GM19239 (cell line): ENCODE measurements around the gene FGD3.
"Not testable (repeated sequence)": the region's sequence is repeated elsewhere in the genome, so short reads cannot be mapped to it uniquely, and the experiment has no call there.

Experiments used
- DNase-seq: peaks from one replicate; pipeline ENCODE4 v3.0.0; 2011; ENCODE audit warnings: low spot score; ENCODE audit not compliant: insufficient read length
- FAIRE-seq: peaks from 2 replicates; lab custom pipeline; 2011; peaks lifted over from hg19 to GRCh38; lab: Jason Lieb, UNC

Gene FGD3

DNA sequence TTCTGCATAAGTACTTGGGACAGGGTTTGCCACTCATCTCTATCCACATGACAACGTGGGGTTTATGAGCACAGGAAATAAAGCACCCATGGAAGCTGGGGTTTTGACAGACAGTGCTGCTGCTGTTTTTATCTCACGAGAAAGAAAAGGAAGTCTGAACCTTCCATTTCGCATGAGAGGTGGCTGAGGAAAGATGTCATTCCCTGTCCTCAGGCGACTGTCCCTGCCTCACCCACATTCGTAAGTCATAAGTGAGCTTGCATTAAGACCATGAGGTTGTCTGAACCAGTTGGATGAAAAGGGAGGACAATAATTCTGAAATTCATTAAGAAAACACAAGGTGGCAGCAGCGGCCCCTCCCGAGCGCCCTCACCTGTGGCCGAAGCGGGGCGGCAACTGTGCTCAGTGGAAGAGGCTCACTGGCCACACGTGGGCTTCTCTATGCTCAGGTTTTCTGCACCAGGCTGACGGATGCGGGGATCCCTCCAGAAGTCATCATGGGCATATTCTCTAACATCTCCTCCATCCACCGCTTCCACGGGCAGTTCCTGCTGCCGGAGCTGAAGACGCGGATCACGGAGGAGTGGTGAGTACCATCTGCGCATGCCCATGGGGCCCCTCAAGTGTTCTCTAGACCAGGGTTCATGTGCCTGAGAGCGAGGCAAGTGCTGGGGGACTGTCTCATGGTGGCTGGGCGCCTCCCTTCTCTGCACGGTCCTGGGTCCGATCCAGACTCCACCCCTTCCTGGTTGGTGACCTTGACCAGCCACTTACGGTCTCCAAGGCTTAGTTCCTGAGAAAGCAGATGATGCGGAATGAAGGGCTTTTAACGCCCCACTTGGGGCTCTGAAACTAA lies 56.5 kb downstream of the FGD3 start:
- peak; percentile 58 for DNase-seq
- FAIRE-seq, result peak; percentile 88

DNA sequence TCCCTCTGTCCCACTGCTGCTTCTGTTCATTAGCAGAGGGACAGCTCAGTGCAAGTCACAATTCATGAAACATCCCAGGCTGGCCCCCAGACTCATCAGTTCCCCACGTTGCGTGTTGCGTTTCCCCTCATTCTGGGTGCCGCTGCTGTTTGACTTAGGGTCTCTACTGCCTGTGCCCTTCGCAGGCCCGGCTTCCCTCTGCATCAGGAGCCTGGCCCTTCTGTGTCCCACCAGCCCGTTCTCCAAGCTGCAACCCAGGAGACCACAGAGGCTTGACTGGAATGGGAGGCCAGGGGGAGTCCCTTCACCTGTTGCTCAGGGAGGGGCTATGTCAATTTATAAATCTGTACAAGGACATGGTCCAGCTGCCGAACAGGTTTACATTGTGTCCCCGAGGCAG lies 57.2 kb downstream of the FGD3 start:
- DNase-seq, result no peak
- no peak for FAIRE-seq

DNA sequence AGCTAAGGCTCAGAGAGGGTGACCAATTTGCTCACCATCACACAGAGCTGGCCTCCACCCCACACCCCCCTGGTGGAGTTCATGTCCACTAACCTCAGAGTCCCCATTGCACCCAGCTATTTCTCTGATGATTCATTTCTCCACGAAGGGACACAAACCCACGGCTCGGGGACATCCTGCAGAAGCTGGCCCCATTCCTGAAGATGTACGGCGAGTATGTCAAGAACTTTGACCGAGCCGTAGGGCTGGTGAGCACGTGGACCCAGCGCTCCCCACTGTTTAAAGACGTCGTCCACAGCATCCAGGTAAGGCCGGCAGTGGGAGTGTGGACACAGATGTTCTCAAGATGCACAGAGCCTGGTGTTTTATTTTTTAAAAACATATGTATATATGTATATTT lies 58.6 kb downstream of the FGD3 start:
- no peak for FAIRE-seq
- DNase-seq, result no peak

DNA sequence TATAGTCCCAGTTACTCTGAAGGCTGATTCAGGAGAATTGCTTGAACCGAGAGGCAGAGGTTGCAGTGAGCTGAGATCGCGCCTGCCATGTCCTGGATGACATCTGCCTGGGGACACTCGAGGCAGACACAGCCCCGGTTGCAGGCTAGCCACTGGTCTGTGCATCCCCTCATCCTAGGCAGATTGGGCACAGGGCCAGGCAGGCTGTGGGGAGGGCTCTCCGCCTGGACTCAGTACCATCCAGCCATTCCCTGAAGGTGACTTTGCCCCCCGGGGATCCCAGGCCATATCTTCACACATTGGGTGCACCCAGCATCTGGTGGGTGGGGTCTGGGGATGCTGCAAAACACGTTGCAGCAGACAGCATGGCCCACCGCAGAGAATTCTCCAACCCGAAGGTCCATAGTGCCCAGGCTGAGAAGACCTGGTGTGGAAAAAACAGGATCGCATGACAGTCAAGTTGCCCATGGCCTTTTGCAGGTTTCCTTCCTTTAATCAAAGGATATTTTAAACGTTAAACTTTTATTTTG lies 60.3 kb downstream of the FGD3 start:
- DNase-seq (no peak), FAIRE-seq (no peak)

DNA sequence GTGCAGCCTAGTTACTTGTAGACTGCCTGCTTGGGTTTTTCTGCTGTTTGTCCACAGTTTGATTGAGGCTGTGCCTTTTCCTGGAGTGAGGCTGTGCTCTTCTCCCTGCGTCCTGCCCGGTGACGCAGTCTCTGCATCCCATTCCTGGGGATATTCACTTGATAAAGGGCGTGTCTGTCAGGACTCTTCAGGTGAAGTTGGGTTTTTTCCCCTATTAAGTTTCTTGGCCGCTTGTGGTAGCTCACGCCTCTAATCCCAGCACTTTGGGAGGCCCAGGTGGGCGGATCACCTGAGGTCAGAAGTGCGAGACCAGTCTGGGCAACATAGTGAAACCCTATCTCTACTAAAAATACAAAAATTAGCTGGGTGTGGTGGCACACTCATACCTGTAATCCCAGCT lies 61.1 kb downstream of the FGD3 start:
- FAIRE-seq (no peak), DNase-seq (no peak)

DNA sequence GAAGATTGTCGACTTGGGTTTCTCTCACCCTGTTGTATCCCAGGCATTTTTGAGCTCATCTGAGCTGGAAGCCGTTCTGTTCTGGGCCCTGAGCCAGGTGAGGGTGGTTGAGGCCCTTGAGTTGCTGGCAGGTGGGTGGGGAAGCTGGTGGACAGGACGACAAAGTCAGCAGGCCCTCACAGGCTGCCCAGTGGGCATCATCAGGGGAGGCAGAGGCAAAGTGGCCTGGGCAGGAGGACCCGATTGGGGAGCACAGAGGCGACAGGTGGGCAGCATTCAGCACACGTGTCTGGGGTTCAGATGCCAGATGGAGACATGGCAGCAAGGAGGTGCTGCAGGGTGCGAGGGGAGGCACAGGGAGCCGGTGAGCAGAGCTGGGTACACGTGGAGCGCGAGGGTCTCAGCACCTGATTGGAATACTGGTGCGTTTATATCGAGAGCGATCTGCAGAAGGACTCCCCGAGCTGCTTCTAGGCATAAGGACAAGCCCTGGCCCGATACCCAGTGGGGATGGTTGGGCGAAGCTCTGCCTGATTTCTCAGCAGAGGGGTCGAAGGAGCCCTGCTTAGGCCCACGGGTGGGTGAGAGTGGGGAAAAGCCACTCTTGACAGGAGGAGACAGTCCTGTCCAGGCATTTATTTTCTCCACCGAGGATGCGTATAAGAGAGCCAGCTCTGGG lies 62.2 kb downstream of the FGD3 start:
- no peak for FAIRE-seq

DNA sequence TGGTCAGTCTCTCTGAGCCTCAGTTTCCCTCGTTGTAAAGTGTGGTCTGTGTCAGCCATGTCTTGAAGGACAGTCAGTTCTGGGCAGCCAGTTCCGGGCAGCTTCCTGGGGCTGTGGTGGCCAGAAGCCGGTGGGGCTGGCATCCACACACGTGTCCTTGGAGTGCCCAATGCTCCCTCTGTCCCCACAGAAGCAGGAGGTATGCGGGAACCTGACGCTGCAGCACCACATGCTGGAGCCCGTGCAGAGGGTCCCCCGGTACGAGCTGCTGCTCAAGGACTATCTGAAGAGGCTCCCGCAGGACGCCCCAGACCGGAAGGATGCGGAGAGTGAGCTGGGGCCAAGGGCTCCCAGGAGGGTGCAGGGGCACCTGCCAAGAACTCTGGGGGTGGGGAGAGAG lies 62.7 kb downstream of the FGD3 start:
- no peak for FAIRE-seq
- DNase-seq, result no peak

More for the DNA sequence above, 62.2 kb downstream of the FGD3 start:
- DNase-seq, result no peak

- DNase-seq (no peak), FAIRE-seq (no peak)
Observed at GRCh38 chr9:93010704-93011103, 63.4 kb downstream of the FGD3 start.

- FAIRE-seq (no peak), DNase-seq (no peak)
Observed at GRCh38 chr9:93011114-93011513, 63.8 kb downstream of the FGD3 start.

DNA sequence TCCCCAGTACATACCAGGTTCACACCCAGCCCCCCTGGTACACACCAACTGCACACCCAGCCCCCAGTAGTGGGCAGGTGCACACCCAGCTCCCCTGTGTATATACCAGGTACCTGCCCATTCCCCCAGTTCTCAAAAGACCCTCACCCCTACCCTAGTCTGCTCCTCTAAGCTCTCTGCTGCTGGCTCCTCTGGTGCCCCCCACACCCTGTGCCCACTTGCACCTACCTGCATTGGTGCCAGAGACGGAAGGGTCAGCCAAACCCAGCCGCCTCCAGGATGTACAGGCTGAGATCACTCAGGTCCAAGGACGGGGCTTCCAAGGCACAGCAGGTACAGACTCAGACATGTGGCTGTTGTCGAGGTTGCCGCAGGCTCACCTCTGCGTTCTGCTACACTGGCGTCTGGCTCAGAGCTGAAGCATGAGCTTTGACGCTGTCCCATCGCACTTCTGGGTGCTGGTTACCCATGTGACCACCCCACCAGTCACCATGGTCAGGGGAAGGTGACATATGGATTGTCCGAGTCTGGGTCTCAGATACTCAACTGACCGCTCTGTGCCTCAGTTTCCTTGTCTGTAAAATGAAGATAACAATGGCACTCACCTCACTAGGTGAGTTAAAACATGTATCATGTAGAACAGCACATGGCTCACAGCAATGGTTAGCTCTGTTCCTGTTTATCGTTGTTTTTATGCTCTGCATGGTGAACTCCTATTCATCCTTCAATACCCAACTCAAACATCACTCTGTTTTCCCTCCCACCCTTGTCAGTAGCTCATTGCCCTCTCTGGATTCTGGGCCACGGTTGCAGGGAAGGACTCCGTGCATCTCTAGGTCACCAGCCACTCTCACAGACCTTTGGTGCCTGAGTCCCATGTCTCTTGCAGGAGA lies 65.9 kb downstream of the FGD3 start:
- DNase-seq (no peak), FAIRE-seq (no peak)

DNA sequence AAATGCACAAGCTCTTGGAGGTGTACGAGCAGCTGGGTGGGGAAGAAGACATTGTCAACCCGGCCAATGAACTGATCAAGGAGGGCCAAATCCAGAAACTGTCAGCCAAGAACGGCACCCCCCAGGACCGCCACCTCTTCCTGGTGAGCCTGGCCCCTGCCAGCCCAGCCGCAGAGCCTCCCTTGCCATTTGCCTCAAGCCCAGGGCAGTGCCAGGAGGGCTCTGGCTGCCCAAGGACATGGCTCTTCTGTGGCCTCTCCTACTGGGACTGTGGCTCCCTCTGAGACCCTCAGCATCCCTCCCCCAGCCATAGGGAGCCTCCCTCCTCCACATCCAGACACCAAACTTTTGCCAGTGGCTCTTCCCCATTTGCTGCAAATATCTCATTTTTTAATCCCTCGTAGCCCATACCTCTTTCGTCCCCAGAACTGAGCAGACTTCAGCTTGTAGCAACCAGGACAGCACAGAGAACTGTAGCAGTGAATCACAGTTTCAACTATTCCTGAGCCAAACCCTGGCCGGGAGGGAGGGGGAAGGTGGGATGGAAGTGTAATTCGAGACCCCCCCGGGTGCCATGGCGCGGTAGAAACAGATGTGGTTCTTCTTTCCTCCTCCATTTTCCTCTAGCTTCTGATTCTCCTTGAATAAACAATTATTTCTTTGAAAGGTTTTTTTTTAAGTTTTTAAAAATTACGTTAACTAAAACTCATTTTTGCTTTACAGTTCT lies 66.7 kb downstream of the FGD3 start:
- DNase-seq (no peak), FAIRE-seq (no peak)

DNA sequence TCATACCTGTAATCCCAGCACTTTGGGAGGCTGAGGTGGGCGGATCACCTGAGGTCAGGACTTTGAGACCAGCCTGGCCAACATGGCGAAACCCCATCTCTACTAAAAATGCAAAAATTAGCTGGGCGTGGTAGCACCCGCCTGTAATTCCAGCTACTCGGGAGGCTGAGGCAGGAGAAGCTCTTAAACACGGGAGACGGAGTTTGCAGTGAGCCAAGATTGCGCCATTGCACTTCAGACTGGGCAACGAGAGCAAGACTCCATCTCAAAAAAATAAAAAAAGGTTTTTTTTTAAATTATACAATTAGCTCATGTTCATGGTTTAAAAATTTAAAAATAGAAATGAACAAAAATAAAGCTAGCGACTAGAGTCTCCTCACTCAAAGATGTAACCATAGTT lies 67.9 kb downstream of the FGD3 start:
- not testable (repeated sequence) for FAIRE-seq, DNase-seq

- no peak for DNase-seq
- no peak for FAIRE-seq
Observed at GRCh38 chr9:93017621-93018020, 70.3 kb downstream of the FGD3 start.

DNA sequence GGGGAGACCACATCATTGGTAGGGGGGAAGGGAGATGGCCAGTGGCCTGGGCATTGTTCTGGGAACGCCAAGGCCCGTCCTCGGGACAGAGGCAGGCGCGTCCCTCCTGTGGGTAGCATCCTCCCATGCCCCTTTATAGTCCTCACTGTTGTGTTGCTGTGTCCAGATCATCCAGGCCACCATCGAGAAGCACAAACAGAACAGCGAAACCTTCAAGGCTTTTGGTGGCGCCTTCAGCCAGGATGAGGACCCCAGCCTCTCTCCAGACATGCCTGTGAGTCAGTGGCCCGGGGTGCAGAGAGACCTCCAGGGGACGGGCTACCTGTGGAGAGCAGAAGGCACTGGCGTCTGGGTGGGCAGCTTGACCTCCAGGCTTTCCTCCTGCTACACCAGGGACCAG lies 72.8 kb downstream of the FGD3 start:
- DNase-seq (no peak), FAIRE-seq (no peak)

GRCh38 chr9:93020771-93021670 lies 73.7 kb downstream of the FGD3 start:
- no peak for FAIRE-seq
- no peak for DNase-seq

DNA sequence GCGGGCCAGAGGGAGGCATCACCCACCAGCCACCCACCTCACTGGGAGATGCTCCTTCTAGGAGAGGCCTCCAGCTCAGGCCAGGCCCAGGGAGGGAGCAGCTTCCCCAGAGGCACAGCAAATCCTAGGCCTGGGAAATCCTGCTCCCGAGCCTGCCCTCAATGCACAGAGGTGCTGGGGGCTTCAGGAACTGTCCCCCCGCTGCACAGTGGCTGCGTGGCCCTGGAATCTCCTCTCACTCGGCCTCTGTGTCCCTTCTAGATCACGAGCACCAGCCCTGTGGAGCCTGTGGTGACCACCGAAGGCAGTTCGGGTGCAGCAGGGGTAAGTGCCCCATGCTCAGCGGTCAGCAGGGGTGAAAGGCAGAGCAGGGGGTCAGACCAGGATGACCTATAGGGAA lies 74.7 kb downstream of the FGD3 start:
- DNase-seq, result no peak
- no peak for FAIRE-seq

DNA sequence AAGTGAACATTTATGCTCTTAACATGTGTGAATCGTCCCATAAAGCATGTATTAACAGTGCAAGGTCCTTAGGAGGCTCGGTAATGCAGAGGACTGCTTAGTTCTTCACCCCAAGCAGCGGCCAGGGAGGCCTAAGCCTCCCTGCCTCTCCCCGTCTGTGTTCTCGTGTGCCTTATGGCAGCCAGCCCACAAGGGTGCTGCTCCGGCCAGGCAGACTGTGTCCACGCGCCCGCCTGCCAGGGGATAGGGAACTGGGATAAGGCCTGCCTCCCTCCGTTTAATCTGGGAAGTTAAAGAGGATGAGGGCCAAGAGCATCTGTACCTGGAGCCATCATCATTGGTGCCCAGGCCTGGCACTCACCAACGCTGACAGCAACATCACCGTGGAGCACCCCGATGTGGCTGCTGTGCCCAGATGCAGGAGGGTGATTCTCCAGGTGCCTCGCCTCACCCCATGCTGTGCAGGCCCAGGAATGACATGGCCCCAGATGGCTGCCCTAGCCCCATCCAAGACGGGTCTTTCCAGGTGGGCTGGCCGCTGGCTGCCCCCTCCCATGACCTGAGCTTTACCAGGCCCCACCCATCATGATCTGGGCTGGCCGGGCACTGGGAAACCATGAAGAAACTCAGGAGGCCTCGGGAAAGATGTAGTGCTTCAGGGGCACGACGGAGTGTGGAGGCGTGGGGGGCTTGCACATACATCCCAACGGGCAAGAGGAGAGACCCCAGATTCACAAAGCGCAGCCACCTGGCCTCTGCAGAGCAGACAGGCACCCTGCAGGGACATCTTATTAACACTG lies 75.6 kb downstream of the FGD3 start:
- FAIRE-seq (no peak), DNase-seq (no peak)

DNA sequence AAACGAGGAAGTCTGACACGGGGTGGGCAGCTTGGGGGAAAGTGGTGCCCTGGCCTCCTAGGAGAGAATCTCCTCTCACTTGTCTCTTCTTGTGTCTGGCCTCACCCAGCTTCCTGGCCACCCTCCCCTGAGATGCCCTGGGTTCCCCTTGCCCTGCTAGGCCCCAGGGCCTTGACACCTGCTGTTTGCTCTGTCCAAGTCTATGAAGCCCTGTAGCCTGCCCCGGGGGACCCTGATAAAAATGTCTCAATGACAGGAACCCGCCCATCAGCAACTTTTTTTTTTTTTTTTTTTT lies 76.1 kb downstream of the FGD3 start:
- no peak for FAIRE-seq
- no peak for DNase-seq

GRCh38 chr9:93024646-93024910 lies 77.3 kb downstream of the FGD3 start:
- FAIRE-seq, result no peak
- no peak for DNase-seq
